Stimulated activated CD4-positive, alpha-beta T cell treated with anti-CD3 and anti-CD28 coated beads, Interleukin-12 subunit alpha, Interleukin-12 subunit beta, amount 100 ng/mL, for 48 hours (primary cell): ENCODE results near the gene MYB.

Experiments used
- DNase-seq, 3 donors: peaks; one replicate each; pipeline ENCODE4 v3.0.0-alpha.2; 2020; ENCODE audit warnings: low read depth in 2 of 3, low spot score in 1 of 3

MYB gene

DNA sequence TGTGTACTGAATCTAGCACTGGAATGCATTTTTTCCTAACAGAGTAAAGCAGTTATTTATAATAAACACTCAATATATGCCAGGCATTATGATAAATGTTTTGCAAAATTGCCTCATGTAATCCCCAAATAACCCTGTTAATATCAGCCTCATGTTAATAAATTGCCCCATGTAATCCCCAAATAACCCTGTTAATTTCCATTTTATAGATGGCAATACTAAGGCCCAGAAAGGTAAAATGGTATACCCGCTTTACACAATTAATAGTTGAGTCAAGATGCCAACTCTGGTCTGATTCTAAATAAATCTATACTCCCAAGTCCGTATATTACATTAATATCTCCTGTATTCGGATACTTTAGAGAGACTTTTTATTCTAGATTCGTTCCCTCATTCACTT, 6.3 kb downstream of the MYB start:
- no peak for DNase-seq

DNA sequence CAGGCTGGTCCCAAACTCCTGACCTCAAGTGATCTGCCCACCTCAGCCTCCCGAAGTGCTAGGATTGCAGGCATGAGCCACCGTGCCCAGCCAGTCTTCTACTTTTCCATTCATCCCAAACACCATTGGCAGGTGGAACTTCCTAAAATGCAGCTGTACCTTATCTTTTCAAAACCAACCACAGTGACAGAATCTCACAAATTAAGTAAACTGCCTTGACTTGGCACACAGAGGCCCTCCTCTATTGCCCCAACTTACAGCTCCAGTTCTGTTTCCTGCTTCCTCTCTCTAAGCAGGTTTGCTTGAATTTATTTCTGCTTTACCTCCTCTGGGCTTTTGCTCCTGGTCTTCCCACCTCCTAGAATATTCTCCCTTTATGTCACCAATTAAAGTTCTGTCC, 7.6 kb downstream of the MYB start:
- DNase-seq, result no peak

DNA sequence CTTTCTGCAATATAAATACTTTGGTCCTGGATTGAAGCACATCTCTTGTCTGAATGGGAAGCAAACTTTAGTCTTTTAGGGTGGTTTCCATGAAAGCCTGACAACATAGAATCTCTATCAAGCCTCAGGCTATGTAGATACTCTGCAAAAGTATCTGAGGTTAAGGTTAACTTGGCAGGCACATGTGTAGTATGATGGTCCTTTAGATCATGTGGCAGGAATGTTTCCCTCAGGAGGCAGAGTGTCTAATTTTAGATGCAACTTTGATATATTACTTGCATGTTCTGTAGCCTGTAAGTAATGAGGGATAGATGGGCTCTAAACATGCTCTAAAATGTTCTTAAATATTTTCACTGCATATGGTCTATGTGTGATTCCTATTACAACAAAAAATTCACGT, 8.2 kb downstream of the MYB start:
- no peak for DNase-seq

DNA sequence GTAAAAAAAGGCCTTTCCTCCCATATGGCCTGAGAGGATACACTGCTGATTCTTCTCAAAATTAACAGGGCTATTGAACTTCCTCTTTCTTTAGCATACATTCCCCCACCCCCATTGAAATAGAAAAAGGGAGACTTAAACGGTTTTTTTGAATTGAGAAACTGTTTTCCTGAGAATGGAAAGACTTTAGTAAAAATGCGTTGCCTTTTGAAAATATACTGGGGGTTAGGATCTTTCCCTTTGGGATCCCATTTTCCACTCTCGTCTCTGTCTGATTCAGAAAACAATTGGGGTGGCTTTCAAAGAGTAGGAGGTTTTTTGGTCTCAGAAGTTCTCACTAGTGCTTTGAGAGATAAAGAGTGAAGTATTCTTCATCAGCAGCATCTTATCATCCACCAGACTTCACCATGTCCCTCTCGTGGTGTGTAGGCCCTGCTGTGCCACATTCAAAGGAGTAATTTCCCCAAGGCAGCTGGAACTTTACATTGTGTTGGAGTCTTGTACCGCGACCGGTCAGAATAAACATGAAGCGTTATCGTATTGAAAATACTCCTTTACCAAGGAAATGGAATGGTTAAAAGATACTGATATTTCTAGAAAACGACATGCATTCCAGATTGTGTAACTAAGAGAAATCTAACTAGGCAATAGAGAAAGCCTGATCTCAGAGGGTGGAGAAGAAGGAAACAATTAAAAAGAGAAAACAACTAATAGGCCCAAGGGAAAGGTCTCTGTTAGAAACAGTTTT, 10.6 kb downstream of the MYB start:
- no peak for DNase-seq

DNA sequence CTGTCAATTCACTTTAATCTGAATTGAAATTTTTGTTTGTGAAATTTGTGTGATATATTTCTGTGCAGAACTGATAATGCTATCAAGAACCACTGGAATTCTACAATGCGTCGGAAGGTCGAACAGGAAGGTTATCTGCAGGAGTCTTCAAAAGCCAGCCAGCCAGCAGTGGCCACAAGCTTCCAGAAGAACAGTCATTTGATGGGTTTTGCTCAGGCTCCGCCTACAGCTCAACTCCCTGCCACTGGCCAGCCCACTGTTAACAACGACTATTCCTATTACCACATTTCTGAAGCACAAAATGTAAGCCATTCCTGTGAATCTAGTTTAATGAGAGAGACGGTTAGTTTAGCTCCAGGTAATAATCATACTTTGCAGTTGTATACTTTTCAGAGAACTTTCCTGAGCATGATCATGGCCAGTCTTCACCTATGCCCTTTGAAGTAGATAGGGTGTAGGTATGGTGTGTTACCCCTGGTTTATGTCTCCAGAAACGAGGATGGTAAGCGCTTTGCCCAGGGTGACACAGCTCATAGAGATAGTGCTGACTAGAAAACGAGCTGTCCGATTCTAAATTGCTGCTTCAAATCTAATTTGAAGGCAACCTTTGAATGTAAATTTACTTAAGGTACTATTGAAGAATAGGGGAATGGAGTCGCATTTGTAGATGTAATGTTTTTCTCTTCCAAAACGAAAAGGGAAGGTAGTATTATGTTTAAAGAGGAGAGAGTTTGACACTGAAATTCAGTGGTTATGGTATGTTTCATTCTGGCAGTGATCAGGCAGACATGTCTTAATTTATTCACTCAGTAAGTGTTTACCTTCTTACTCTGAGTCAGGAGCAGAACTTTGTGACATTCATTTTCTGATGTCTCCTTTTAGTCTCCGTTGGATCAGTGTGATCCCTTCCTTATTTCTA, 11.4 kb downstream of the MYB start:
- DNase-seq, result no peak

DNA sequence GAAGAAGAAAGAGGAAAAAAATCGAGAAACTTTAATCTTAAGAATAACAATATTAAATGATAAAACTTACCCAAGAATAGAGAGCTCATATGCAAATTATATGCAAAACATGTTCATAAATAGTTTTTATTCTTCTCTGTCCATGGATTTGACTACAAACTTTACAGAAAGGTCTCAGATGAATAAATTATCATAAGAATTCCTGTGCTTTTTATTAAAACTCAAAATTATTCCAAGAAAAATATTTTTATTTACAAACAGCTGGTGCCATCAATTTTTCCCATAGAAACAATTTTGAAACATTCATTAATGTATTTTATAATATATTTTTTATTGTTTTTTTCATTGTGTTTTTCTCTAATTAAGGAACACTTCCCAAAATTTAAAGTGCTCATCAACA, 12.1 kb downstream of the MYB start:
- no peak for DNase-seq

DNA sequence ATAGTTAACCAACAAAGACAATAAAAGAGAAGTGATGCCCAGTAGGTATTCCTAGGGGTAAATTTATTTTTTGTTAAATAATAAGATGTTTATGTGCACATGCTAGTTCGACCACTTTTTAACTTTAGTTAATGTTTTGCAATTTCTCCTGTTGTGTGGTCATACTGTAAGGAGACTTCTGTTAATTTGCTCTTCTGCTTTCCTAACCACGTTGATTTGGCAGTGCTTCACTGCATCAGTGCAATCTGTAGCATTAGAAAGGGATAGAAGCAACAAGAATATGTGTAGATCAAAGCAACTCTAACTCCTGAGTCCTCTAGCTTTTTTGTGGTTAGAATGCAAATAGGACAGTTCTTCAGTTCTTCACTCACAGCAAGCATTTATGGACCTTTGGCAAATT, 13.9 kb downstream of the MYB start:
- DNase-seq, result no peak

DNA sequence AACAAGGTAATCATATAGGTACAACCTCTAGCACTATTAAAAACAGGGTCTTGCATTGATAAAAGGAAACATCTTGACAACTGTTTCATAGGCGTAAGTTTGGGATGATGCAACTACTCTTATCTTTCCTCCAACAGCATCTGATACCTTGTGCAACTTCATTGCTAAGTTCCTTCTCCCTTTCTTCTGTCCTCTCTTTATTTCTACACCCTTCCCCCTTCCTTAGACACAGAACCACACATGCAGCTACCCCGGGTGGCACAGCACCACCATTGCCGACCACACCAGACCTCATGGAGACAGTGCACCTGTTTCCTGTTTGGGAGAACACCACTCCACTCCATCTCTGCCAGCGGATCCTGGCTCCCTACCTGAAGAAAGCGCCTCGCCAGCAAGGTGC, 14.4 kb downstream of the MYB start:
- DNase-seq, result no peak

DNA sequence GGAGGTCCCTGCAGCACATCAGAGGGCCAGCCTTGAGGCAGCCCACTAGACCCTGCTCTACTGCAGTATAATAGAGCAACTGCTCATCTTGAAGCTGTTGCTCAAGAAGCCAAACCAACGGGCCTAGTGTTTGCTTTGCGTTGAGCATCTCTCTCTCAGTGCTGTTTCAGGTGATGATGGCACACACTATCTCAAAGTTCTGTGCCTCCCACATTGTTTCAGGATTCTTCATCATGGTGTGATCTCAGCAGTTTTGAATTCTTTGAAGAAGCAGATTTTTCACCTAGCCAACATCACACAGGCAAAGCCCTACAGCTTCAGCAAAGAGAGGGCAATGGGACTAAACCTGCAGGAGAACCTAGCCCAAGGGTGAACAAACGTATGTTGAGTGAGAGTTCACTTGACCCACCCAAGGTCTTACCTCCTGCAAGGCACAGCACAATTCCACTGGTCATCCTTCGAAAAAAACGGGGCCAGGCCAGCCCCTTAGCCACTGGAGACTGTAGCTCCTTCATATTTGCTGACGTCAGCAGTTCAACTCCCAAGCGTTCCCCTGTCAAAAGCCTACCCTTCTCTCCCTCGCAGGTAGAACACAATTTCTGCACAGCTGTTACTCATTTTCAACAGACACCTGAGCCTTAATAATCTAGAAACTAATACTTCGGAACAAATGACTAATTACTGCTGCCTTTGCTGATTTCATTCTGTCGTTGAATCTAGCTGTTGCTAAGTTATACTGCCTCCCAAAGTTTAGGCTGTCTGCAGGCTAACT, 15.8 kb downstream of the MYB start:
- peak in 1 of 3 donors; percentile 31 for DNase-seq

DNA sequence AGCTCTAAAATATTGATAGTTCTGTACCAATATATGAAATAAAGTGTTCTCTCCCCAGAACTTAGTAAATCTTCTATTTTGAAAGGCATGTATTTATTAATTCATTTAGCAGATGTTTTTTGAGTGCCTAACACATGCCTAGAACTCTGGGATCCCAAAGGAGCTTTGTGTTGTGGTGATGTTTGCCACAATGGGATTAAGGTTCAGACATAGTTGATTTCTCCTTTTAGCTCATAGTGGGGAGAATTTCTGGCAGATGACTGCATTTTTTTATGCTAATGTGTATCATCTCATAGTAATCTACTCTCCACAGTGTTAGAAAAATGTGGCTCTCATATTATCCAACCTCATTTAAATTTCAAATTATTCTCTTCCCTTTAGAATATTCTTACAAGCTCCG, 21.7 kb downstream of the MYB start:
- no peak for DNase-seq

DNA sequence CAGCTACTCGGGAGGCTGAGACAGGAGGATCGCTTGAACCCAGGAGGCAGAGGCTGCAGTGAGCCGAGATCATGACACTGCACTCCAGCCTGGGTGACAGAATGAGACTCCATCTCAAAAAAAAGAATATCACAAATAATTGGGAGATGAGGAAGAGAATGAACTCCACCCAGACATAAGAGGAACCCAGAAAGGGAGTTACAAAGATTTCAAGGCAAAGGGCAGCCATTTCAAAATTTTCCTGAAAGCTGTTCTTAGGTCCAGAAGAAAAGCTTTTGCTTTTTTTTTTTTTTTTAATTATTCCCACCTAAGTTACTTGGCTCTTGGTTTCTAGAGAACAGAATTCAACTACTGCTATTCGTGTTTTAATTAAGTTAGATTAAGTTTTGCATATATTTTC, 23.8 kb downstream of the MYB start:
- DNase-seq, result no peak

DNA sequence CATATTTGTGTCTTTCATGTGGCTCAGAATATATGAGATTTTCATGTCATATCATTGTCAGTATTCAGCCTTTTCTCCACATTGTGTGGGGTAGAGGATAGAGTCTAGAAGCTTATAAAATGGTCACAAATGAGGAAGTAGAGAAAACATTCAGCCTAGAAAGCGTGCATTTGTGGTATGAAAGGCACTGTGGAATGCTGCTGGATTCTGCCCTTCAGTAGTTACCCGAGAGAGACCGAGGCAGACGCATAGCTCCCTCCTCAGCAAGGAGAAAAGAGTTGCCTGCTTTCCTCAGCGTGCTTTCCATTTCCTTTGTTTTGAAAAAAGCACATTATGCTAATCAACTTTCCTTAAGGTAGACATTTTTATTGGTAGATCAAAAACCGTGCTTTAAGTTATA, 28.7 kb downstream of the MYB start:
- no peak for DNase-seq

DNA sequence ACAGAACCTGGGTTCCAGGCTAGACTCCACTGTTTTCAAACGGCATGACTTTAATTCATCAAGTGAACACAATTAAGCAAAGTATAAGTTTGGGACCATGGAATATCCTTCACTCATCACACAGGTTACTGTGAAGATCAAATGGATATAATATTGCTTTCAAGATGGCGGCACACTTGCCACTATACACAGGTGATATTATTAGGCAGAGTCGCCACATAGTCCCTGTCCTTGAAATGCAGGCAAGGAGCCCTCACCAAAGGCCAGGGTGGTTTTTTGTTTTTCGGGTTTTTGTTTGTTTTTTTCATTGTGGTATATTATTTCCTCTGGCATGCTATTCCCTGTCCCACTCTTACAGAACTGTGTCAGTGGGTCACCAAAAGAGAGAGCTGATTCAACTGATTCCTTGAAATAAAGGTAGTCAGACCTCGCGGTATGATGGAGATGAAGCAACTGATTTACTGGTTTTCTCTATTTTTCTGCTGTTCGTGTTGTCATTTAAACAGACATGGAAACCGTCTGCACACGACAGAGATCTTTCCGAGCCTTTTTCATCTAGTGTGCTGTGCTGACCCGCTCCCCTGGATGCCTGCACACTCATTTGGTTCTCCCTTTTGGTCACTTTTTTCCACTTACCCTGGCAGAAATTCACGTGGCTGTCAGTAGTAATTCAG, 29.7 kb downstream of the MYB start:
- DNase-seq, result no peak

DNA sequence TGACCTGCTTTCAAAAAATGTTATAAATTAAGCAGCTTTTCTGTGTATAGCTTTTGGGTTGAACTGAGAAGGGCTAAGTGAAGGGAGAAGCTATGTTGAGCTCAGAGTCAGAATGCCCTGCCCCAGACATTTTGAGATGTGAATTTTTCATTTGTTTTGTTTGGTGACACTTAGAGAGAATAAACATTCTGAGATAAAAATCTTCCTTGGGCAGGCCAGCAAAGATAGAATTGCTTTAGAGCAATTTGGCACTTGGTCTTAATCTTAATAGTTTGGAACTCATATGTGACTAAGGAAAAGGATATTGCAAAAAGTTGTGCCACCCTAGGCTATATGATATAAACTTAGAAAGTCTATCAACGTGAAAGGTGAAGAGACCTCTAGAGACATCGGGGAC, 30.2 kb downstream of the MYB start:
- no peak for DNase-seq

DNA sequence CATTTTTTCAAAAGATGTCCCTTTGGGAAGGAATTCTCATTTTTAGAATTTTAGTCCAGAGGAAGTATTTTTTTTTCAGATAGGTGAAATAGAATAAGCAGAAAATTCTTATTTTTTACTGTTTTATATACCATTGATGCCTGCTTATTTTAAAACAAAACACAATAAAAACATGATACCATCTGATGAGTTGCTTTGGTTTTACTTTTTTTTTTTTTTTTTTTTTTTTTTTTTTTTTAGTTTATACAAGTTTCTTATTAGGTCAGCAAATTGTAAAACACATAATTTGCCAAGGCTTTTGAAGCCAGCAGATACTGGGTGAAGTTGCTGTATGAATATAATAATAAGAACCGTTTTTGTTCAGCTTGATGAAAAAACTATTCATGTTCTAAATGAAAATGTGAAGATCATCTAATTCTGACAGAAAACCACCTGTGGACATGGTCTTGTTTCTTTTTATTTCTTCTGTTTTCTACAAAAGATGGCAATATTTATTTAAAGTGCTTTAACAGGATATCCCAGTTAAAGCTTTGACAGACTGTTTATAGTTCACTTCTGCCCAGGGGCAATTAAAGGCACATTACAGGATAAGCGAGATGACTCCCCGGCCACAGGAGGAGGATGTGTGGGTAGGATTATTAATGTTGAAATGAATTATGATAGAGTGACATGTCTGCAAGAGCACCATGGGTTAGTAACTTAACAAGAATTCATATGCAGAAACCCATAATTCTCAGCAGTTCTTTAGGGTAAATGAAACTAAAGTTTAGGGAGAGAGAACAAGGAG, 31.1 kb downstream of the MYB start:
- peak in 2 of 3 donors; percentile 5 to 19 for DNase-seq

DNA sequence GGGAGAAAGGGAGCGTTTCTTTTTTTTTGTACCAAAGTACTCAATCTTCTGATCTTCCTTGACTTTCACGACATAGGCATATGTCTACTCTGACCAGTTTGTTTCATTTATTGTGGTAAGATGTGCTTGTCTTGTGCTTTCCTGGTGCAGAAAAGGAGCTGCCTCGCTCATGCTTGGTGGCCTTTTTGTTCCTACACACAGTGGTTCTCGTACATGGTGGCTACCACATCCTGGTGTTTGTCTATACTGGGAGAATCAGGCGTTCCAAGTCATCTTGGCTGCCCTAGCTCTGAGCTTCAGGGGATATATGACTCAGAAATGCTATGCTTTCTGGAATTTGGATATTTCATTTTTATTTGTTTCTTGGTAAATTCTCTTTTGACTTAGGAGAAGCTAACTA, 31.8 kb downstream of the MYB start:
- DNase-seq, result peak in 1 of 3 donors; percentile 3

DNA sequence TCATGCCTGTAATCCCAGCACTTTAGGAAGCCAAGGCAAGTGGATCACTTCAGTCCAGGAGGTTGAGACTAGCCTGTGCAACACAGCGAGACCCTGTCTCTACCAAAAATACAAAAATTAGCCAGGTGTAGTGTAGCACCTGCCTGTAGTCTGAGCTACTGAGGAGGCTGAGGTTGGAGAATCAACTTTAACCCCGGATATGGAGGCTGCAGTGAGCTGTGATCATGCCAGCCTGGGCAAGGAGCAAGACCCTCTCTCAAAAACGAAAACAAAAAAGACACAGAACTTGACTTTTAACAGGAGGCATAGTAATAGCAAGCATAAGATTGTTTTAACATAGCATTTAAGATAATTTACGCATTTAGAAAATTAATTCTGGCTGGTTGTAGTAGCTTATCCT, 32.5 kb downstream of the MYB start:
- no peak for DNase-seq

DNA sequence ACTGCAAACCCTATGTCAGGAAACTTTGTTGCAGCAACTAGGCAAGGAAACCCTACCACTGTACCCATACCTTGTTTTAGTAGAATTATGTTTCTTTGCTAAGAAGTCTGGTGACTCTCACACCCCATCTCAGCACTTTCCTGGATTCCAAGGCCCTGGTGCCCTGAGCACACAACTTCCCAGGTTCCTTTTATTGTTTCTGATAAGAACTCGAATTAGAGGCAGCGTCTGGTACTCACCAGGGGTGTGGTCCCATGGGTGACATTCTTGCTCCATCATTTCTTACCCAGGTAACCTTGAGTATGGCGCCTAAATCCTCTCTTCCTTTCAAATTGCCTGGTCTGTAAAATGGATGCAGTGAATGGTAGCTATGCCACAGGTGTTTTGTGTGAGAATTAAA, 34.1 kb downstream of the MYB start:
- DNase-seq, result no peak

DNA sequence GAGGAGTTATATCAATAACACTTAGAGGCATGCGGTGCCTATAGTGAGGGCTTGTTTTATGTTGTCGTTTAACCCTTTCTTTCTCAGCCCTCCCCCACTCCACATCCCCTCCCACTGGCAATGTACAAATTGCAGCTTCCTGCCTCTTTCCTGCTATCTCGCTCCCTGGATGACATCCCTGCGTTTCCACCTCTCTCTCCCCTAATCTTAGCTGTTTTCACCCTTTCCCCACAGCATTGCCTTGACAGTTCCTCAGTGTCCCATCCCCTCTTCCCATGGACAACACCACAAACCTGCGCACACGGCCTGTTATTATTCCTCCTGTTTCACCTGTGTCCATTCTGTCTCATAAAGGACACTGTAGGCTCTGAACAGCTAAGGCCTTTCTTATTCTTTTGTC, 34.5 kb downstream of the MYB start:
- DNase-seq, result no peak

DNA sequence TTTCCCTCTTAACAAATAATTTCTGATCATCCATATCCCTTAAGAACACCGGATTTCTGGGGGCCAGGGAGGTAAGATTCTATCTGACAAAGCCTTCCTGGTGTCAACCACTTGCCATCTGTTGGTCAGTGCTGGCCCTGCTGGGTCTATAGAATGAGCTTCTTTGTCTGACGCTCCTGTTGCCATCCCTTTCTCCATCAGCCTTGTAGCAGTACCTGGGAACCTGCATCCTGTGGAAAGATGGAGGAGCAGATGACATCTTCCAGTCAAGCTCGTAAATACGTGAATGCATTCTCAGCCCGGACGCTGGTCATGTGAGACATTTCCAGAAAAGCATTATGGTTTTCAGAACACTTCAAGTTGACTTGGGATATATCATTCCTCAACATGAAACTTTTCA, 36.6 kb downstream of the MYB start:
- DNase-seq, result no peak
